IPS-18c (cell line): ENCODE results near the gene GPR62.

ENCODE experiments used
- H3K4me3 ChIP-seq: 2 replicates; pipeline ENCODE4 v1.7.0; 2013; ENCODE audit warnings: low read depth, mild to moderate bottlenecking, low read length, moderate library complexity; ENCODE audit not compliant: insufficient read depth
- H3K9me3 ChIP-seq: one replicate; pipeline ENCODE4 v1.6.1; 2013; ENCODE audit warnings: mild to moderate bottlenecking, low read length, moderate library complexity; ENCODE audit not compliant: control insufficient read depth, insufficient read depth

GPR62 gene

GRCh38 chr3:51995346-51996163 lies 40.4 kb downstream of the GPR62 start, which contains the start of gene RPL29:
RPL29 (minus strand) TSS chr3:51995895; CDS start chr3:51995461, 434 bp downstream.
- no peaks in the 10 kb centered on the region for H3K9me3 ChIP-seq
- peak within 1 kb of the TSS; percentile 85 for H3K4me3 ChIP-seq

- H3K9me3 ChIP-seq = no peaks in the 10 kb centered on the region
- H3K4me3 ChIP-seq = no peak overlapping the region
Observed at GRCh38 chr3:51997172-51997571, 42.0 kb downstream of the GPR62 start.

- H3K9me3 ChIP-seq = no peaks in the 10 kb centered on the region
- H3K4me3 ChIP-seq = no peak overlapping the region
Observed at GRCh38 chr3:51997935-51998596, 42.9 kb downstream of the GPR62 start.

GRCh38 chr3:51998774-51999173 lies 43.6 kb downstream of the GPR62 start:
- Histone ChIP-seq H3K4me3 (no peak overlapping the region), H3K9me3 (no peaks in the 10 kb centered on the region)

- no peak overlapping the region for H3K4me3 ChIP-seq
Observed at GRCh38 chr3:51999846-52000245, 44.7 kb downstream of the GPR62 start.

GRCh38 chr3:52001443-52001974 lies 46.3 kb downstream of the GPR62 start:
- Histone ChIP-seq H3K4me3 (no peak overlapping the region), H3K9me3 (no peaks in the 10 kb centered on the region)

More at GRCh38 chr3:51999846-52000245, 44.7 kb downstream of the GPR62 start:
- no peaks in the 10 kb centered on the region for H3K9me3 ChIP-seq

- no peaks in the 10 kb centered on the region for H3K9me3 ChIP-seq
- no peak overlapping the region for H3K4me3 ChIP-seq
Observed at GRCh38 chr3:52002748-52003147, 47.6 kb downstream of the GPR62 start.

GRCh38 chr3:52004163-52004787 lies 49.1 kb downstream of the GPR62 start:
- H3K9me3 ChIP-seq = no peaks in the 10 kb centered on the region
- H3K4me3 ChIP-seq = no peak overlapping the region

- Histone ChIP-seq H3K9me3 (no peaks in the 10 kb centered on the region), H3K4me3 (no peak overlapping the region)
Observed at GRCh38 chr3:52004906-52005395, 49.8 kb downstream of the GPR62 start.

- H3K9me3 ChIP-seq = no peaks in the 10 kb centered on the region
- no peak overlapping the region for H3K4me3 ChIP-seq
Observed at GRCh38 chr3:52005571-52005986, 50.4 kb downstream of the GPR62 start.

GRCh38 chr3:52006017-52006819 lies 51.0 kb downstream of the GPR62 start:
- Histone ChIP-seq H3K9me3 (no peaks in the 10 kb centered on the region), H3K4me3 (peak overlapping the region; percentile 31; the same call in 1 of the 2 replicates)

GRCh38 chr3:52006820-52007133 lies 51.6 kb downstream of the GPR62 start:
- H3K9me3 ChIP-seq = no peaks in the 10 kb centered on the region
- H3K4me3 ChIP-seq = no peak overlapping the region
